Measurements from ENCODE around the gene PLD1.

PLD1 gene

DNA sequence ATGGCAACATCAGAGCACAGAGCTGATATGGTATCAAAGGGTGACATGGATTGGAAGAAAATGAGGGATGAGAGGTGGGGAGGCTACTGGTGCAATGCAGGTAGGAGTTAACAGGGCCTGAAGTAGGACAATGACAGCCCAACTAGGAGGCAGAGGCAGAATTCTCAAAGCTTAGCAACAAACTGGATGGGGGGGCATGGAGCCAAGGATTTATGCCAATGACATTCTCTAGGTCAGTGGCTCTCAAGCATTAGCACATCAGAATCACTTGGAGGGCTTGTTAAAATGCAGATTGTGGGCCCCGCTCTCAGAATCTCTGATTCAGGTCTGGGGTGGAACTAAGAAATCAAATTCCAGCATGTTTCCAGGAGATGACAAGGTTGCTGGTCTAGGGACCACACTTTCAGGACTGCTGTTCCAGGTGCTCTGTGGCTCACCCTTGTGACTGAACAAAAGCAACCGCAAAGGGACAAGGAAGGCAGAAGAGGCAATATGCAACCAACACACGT is 252.0 kb downstream of the PLD1 start:
- DNase-seq (ENCODE audit: low read depth) = no peak

DNA sequence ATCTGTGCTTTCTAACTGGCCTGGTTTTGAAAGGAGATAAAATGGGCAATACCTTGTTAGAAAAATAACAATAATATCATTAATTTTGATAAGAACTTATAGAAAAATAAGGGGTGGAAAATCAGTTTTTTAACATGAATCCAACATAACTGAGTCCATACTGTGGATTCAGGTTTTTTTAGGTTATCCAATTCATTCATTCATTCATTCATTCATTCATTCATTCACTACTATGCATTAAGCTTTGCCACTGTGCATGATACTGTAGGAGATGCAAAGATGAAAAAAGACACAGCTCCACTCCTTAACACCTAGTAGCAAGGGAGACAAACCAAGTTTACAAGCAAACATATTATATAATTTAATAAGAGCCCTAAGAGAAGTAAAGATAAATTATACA is 253.1 kb downstream of the PLD1 start:
- DNase-seq (ENCODE audit: low read depth) = no peak

DNA sequence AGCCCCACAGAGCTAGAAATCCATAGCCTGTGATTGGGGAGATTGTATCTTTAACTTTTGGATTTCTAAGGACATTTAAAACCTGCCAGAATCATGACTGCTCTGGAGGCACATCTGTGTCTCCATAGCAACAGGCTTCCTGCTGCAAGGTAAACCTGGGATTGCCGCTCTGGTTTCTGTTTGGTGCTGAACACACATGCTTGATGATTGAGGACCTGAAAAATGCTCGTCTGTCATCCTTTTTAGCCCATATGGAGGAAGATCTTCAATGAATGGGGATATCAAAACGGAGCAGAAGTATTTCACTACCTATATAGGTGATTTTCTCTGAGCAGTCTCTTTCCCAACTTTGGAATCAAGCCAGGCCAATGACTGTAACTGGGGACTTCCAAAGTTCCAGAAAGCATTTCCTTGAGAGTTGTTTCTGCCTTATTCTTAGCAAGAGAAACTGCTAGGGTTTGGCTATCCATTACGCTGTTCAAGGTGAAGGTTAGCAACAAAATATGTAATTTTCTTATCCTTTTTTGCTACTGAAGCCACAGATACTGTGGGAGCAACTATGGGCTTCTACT is 253.6 kb downstream of the PLD1 start:
- no peak for DNase-seq (ENCODE audit: low read depth)

DNA sequence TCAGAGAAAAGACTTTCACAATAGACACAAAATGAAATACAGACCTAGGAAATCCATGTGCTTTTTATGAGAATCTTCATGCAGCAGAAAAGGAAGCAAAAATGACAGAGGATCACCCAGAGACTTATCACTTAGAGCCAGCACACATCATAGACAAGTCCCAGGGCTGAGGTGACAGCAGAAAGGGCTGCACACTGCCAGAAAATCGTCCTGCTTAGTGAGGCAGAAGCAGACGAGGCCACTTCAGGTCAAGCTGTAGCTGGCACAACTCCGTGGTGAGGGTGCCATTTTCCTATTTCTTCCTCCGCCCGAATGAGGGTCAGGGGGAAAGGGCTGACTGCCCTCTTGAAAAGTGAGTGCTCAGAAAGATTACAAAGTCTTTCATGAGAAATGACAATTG is 254.1 kb downstream of the PLD1 start:
- DNase-seq (ENCODE audit: low read depth) = no peak

DNA sequence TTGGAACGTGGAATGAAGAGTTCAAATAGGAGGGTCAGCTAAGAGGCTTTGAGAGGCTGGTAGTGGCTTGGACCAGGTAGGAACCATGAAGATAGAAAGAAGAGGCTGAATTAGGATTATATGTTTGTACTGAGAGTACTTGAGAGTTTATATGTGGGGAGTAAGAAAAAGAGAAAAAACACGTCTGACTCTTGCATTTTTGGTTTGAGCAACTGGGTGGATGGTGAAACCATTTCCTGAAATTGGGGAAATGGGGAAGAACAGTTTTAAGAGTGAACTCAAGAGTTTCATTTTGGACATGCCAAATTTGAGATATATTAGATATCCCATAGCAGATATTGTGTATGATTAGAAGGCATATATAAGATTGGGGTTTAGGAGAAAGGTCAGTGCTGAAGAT is 257.2 kb downstream of the PLD1 start:
- DNase-seq (ENCODE audit: low read depth) = no peak

DNA sequence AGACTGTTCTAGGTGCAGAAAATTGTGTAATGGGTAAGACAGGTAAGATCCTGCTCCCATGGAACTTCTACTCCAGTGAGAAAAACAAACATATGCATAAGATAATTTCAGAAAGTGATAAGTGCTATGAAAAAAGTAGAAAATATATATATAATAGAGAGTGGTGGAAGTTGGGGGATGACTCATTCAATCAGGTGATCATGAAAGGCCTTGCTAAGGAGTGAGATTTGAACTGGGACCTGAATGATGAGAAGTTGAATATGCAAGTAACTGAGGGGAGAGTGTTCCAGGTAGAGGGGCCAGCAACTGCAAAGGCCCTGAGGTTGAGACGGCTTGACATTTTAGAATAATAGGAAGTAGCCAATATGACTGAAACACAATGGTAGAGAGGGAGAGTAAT is 257.8 kb downstream of the PLD1 start:
- no peak for DNase-seq (ENCODE audit: low read depth)

DNA sequence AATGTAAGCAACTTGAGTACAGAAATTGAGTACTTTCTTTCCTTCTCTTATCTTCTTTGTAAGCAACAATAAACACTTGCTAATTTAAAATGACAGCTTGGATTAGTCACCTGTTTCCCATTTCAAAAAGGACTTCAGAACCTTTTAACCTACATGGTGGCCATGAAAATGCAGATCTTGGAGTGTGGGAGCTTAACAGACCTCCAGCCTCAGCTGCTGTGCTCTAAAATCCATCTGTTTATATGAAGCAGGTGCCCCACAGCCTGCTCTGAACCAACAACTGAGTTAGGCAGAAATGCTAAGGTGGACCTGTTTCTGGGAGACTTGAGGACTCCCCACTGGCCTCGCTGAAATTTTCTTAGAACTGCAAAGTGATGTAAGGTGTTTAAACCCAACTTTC is 259.0 kb downstream of the PLD1 start:
- DNase-seq (ENCODE audit: low read depth) = no peak

Data from stimulated activated CD8-positive, alpha-beta memory T cell treated with anti-CD3 and anti-CD28 coated beads, Interleukin-12 subunit alpha, Interleukin-12 subunit beta, amount 100 ng/mL, for 4 hours (primary cell).